ENCODE data around the gene GINS2.

DNA sequence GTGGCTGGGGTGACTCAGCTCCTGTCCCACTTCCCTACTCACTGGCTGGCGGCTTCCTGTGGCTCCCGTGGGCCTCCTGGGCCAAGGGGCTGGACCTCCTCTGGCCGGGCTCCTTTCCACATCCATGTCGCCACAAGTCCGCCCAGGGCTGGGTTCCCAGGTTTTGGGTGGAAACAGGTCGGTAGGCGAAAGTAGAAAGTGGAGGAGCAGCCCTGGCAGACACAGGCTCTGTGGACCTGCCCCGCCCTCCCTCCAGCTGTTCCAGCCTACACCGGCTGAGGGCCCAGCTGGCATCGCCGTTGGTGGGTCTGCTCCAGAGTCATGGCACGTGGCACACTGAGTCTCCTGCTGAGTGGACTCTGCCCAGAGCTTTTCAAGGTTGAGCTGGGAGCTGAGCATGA is 47.0 kb downstream of the GINS2 start:
- TF ChIP-seq, protein P1, sequence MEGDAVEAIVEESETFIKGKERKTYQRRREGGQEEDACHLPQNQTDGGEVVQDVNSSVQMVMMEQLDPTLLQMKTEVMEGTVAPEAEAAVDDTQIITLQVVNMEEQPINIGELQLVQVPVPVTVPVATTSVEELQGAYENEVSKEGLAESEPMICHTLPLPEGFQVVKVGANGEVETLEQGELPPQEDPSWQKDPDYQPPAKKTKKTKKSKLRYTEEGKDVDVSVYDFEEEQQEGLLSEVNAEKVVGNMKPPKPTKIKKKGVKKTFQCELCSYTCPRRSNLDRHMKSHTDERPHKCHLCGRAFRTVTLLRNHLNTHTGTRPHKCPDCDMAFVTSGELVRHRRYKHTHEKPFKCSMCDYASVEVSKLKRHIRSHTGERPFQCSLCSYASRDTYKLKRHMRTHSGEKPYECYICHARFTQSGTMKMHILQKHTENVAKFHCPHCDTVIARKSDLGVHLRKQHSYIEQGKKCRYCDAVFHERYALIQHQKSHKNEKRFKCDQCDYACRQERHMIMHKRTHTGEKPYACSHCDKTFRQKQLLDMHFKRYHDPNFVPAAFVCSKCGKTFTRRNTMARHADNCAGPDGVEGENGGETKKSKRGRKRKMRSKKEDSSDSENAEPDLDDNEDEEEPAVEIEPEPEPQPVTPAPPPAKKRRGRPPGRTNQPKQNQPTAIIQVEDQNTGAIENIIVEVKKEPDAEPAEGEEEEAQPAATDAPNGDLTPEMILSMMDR (IDR thresholded peaks at IDR 0.05) = peak in 1 of 6 experiments; percentile 11
- TF ChIP-seq POLR2A (IDR thresholded peaks at IDR 0.05) = peak in 1 of 2 donors; percentile 34

Measured in adrenal gland (tissue), 5 donors.